Left renal pelvis (tissue), 4 donors: Measurements from ENCODE around the gene PSMD7. TPM values are rescaled to one million over a fixed set of nuclear protein-coding genes. Genes with fewer than 3 reads are reported as not detected.
"Not testable (repeated sequence)": the region's sequence is repeated elsewhere in the genome, so short reads cannot be mapped to it uniquely, and the experiment has no call there.

ENCODE experiments used
- DNase-seq, 4 donors: peaks; one replicate each; pipeline ENCODE4 v3.0.0-alpha.2; 2013; ENCODE audit warnings: low read depth in 4 of 4, low spot score in 3 of 4
- polyA plus RNA-seq, 4 donors: library from polyadenylated mRNA; unstranded; fragments of 120-200 nt; gene quantifications; one replicate each; pipeline ENCODE4 v1.2.1, GENCODE V29; 2013; ENCODE audit not compliant: insufficient read length in 4 of 4

The PSMD7 gene
- polyA plus RNA-seq, 4 donors: 75.7 to 108 (median 97.8) TPM

- DNase-seq: no peak
Measured at GRCh38 chr16:74291577-74292208, 4.9 kb upstream of the PSMD7 start.

- no peak for DNase-seq
Measured at GRCh38 chr16:74296104-74296431, 546 bp upstream of the PSMD7 start.

GRCh38 chr16:74297145-74297665 is 591 bp downstream of the PSMD7 start:
- no peak for DNase-seq

- no peak for DNase-seq
Measured at GRCh38 chr16:74298104-74298503, 1.5 kb downstream of the PSMD7 start.

- DNase-seq: no peak
Measured at GRCh38 chr16:74302341-74302740, 5.7 kb downstream of the PSMD7 start.

GRCh38 chr16:74304164-74304834 is 7.7 kb downstream of the PSMD7 start:
- no peak for DNase-seq

GRCh38 chr16:74304835-74305176 is 8.2 kb downstream of the PSMD7 start:
- DNase-seq: no peak

GRCh38 chr16:74305281-74305680 is 8.7 kb downstream of the PSMD7 start:
- no peak for DNase-seq

GRCh38 chr16:74305978-74306784 is 9.6 kb downstream of the PSMD7 start:
- DNase-seq: no peak

- DNase-seq: no peak
Measured at GRCh38 chr16:74307383-74307782, 10.8 kb downstream of the PSMD7 start.

- peak in 2 of 4 donors; percentile 25 to 29 for DNase-seq
Measured at GRCh38 chr16:74309789-74310781, 13.5 kb downstream of the PSMD7 start.

GRCh38 chr16:74315059-74315458 is 18.4 kb downstream of the PSMD7 start:
- DNase-seq: no peak

GRCh38 chr16:74320707-74321106 is 24.1 kb downstream of the PSMD7 start:
- no peak for DNase-seq

GRCh38 chr16:74321356-74321755 is 24.7 kb downstream of the PSMD7 start:
- no peak for DNase-seq

- no peak for DNase-seq
Measured at GRCh38 chr16:74322301-74322710, 25.7 kb downstream of the PSMD7 start.

- DNase-seq: not testable (repeated sequence)
Measured at GRCh38 chr16:74324777-74325176, 28.2 kb downstream of the PSMD7 start.

- DNase-seq: no peak
Measured at GRCh38 chr16:74325641-74326040, 29.0 kb downstream of the PSMD7 start.

- not testable (repeated sequence) for DNase-seq
Measured at GRCh38 chr16:74328346-74328745, 31.7 kb downstream of the PSMD7 start.

- not testable (repeated sequence) for DNase-seq
Measured at GRCh38 chr16:74332469-74332868, 35.9 kb downstream of the PSMD7 start.

- not testable (repeated sequence) for DNase-seq
Measured at GRCh38 chr16:74337506-74337905, 40.9 kb downstream of the PSMD7 start.
